ENCODE measurements around the gene FZD10. TPM values are rescaled to one million over a fixed set of nuclear protein-coding genes. Genes with fewer than 3 reads are reported as not detected.

FZD10 gene
- total and polyA plus RNA-seq, 4 donors: 0.72 to 1.7 (median 0.99) TPM

DNA sequence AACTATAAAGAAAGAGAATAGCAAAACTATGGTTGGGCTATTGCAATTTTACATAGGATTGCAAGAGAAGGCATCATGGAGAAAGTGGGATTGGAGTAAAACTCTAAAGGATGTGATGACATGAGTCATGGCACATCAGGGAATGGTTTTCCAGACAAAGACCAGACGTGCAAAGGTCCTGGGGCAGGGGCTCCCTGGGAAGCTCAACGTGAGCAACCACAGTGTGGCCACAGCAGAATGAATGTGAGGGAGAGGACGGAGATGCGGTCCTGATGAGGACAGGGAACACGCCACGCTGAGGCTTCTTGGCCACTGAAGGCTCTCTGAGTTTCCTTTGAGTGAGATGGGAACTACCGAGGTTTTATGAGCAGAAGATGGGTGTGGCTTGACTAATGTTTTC lies 38.2 kb downstream of the FZD10 start:
- no peak overlapping the region for H3K4me3 ChIP-seq (ENCODE audit: low read length in 2 of 2)
- intact Hi-C loops (cut with DNase I): no loop called here
- H3K36me3 ChIP-seq (ENCODE audit: control insufficient read depth in 1 of 2, insufficient read depth in 2 of 2, low read length in 1 of 2): no peaks in the 10 kb centered on the region
- 84 to 86% methylated on average over 7 of the region's 7 CpGs for WGBS, 2 donors
- H3K9me3 ChIP-seq (ENCODE audit: control insufficient read depth, low read length): peaks cover 4% of the 10 kb centered on the region
- ATAC-seq (ENCODE audit: low FRiP score): no peak
- no peaks in the 10 kb centered on the region for H3K27me3 ChIP-seq (ENCODE audit: control insufficient read depth in 1 of 2, insufficient read depth in 2 of 2, low read length in 1 of 2)
- DNase-seq: no peak
- no peaks in the 10 kb centered on the region for H3K4me1 ChIP-seq (ENCODE audit: control insufficient read depth in 1 of 2, insufficient read depth in 2 of 2, low read length in 2 of 2)
- no peak overlapping the region for H3K27ac ChIP-seq (ENCODE audit: low read depth in 1 of 2, low read length in 2 of 2)

DNA sequence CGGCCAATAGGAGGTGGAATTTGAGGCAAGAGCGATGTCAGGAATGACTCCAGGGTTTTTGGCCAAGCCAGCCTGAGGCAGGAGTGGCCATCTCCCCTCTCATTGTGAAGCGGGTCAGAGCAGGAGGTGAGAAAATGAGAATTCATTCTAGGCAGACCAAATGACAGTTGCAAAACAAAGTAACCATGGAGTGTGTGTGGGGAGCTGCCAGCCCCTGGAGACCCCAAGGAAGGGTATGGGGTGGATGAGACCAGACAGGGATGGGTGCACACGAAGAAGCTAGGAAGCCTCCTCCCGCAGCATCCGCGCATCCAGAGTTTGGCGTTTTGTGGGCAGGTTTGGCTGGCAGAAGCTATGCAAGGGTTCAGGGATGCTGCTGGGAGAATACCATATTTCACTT lies 38.8 kb downstream of the FZD10 start:
- H3K36me3 ChIP-seq (ENCODE audit: control insufficient read depth in 1 of 2, insufficient read depth in 2 of 2, low read length in 1 of 2): no peaks in the 10 kb centered on the region
- no peaks in the 10 kb centered on the region for H3K27me3 ChIP-seq (ENCODE audit: control insufficient read depth in 1 of 2, insufficient read depth in 2 of 2, low read length in 1 of 2)
- WGBS, 2 donors: 93 to 94% methylated on average over 8 of the region's 8 CpGs
- H3K9me3 ChIP-seq (ENCODE audit: control insufficient read depth, low read length): peaks cover 4% of the 10 kb centered on the region
- H3K4me3 ChIP-seq (ENCODE audit: low read length in 2 of 2): no peak overlapping the region
- no peaks in the 10 kb centered on the region for H3K4me1 ChIP-seq (ENCODE audit: control insufficient read depth in 1 of 2, insufficient read depth in 2 of 2, low read length in 2 of 2)
- intact Hi-C loops (cut with DNase I): no loop called here
- DNase-seq (no peak), ATAC-seq (ENCODE audit: low FRiP score) (no peak)
- H3K27ac ChIP-seq (ENCODE audit: low read depth in 1 of 2, low read length in 2 of 2): no peak overlapping the region

DNA sequence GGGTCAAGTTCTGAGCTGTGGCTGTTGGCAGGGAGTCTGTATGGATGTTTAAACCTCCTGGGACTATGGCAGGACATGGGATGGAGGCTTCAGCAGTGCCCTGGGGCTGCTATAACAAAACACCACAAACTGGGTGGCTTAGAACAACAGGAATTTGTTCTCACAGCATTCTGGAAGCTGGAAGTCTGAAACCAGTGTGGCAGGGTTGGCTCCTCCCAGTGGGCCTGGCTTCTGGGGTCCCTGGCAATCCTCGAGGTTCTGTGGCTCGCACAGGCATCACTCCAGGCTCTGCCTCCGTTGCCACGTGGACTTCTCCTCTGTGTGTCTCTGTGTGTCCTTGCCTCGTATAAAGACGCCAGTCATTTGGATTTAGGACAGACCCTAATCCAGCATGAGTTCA lies 39.9 kb downstream of the FZD10 start:
- intact Hi-C loops (cut with DNase I): no loop called here
- WGBS, 2 donors: 65 to 71% methylated on average over 6 of the region's 6 CpGs
- H3K27ac ChIP-seq (ENCODE audit: low read depth in 1 of 2, low read length in 2 of 2): no peak overlapping the region
- H3K9me3 ChIP-seq (ENCODE audit: control insufficient read depth, low read length): peaks cover 4% of the 10 kb centered on the region
- peak in 1 of 2 donors; percentile 32 for DNase-seq
- H3K4me3 ChIP-seq (ENCODE audit: low read length in 2 of 2): no peak overlapping the region
- no peak for ATAC-seq (ENCODE audit: low FRiP score)
- H3K27me3 ChIP-seq (ENCODE audit: control insufficient read depth in 1 of 2, insufficient read depth in 2 of 2, low read length in 1 of 2): no peaks in the 10 kb centered on the region
- no peaks in the 10 kb centered on the region for H3K4me1 ChIP-seq (ENCODE audit: control insufficient read depth in 1 of 2, insufficient read depth in 2 of 2, low read length in 2 of 2)
- no peaks in the 10 kb centered on the region for H3K36me3 ChIP-seq (ENCODE audit: control insufficient read depth in 1 of 2, insufficient read depth in 2 of 2, low read length in 1 of 2)

DNA sequence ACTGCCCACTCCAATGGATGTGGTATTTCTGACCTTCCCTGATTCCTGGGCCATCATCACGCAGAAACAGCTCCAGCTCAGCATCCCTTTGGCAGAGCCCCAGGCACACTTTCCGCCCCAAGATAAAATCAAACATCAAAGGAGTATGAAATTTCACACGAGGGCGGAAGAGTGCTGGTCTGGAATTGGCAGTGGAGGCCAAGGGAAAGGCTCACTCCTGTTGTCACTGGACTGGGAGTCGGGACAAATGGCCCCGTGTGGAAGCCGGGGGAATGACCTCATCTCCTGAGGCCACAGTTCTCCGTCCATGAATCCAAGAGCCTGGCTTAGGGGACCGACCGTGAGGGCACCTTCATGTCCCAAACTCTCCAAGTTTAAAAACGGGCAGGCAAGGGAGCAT lies 40.9 kb downstream of the FZD10 start:
- H3K4me1 ChIP-seq (ENCODE audit: control insufficient read depth in 1 of 2, insufficient read depth in 2 of 2, low read length in 2 of 2): no peaks in the 10 kb centered on the region
- no peak for DNase-seq
- intact Hi-C loops (cut with DNase I): no loop called here
- 23 to 33% methylated on average over 11 of the region's 11 CpGs for WGBS, 2 donors
- no peaks in the 10 kb centered on the region for H3K36me3 ChIP-seq (ENCODE audit: control insufficient read depth in 1 of 2, insufficient read depth in 2 of 2, low read length in 1 of 2)
- H3K27ac ChIP-seq (ENCODE audit: low read depth in 1 of 2, low read length in 2 of 2): no peak overlapping the region
- no peak overlapping the region for H3K4me3 ChIP-seq (ENCODE audit: low read length in 2 of 2)
- no peak for ATAC-seq (ENCODE audit: low FRiP score)
- H3K9me3 ChIP-seq (ENCODE audit: control insufficient read depth, low read length): peaks cover 4% of the 10 kb centered on the region
- H3K27me3 ChIP-seq (ENCODE audit: control insufficient read depth in 1 of 2, insufficient read depth in 2 of 2, low read length in 1 of 2): no peaks in the 10 kb centered on the region

DNA sequence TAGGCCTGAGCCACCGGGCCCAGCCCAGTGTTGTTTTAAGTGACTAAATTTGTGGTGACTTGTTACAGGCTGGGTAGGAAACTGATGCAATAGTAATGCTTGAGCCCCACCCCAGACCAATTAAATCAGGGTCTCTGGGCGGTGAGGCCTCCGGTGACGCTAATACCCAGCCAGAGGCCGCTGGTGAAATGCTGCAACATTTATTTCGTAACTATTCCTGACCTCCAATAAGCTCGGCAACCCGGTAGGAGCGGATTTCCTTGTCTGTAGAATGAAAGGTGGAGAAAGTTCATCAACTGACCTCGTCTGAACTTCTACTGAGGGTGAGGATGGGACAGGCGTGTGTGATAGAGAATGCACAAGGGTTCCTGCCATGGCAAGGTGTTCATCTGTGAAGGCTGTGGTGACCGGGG lies 42.3 kb downstream of the FZD10 start:
- ATAC-seq (ENCODE audit: low FRiP score): no peak
- Histone ChIP-seq H3K4me1 (ENCODE audit: control insufficient read depth in 1 of 2, insufficient read depth in 2 of 2, low read length in 2 of 2) (no peaks in the 10 kb centered on the region), H3K36me3 (ENCODE audit: control insufficient read depth in 1 of 2, insufficient read depth in 2 of 2, low read length in 1 of 2) (no peaks in the 10 kb centered on the region), H3K27ac (ENCODE audit: low read depth in 1 of 2, low read length in 2 of 2) (no peak overlapping the region), H3K9me3 (ENCODE audit: control insufficient read depth, low read length) (peaks cover 7% of the 10 kb centered on the region), H3K4me3 (ENCODE audit: low read length in 2 of 2) (no peak overlapping the region), H3K27me3 (ENCODE audit: control insufficient read depth in 1 of 2, insufficient read depth in 2 of 2, low read length in 1 of 2) (no peaks in the 10 kb centered on the region)
- DNase-seq: no peak
- intact Hi-C loops (cut with DNase I): no loop called here
- WGBS, 2 donors: 83 to 88% methylated on average over 12 of the region's 12 CpGs

DNA sequence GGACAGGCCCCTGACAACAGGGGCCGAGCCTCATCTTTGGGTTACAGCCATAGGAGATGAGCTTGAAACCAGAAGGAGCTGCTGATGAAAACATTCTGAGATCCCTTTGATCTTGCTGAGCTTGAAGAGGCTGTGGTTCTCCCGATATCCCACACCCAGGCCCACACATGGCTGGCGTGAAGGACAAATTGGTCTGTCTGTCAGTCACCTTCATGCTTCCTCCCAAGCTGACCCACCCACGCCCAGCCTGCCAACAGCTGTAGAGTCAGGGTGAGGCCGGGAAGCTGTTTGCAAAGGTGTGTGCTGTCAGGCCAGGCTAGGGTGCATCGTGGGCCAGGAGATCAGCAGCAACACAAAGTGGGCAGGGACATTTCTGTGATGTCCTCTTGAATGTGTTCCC lies 43.2 kb downstream of the FZD10 start:
- 56 to 74% methylated on average over 6 of the region's 6 CpGs for WGBS, 2 donors
- H3K4me1 ChIP-seq (ENCODE audit: control insufficient read depth in 1 of 2, insufficient read depth in 2 of 2, low read length in 2 of 2): no peaks in the 10 kb centered on the region
- peaks cover 7% of the 10 kb centered on the region for H3K9me3 ChIP-seq (ENCODE audit: control insufficient read depth, low read length)
- no peak overlapping the region for H3K4me3 ChIP-seq (ENCODE audit: low read length in 2 of 2)
- no peak for ATAC-seq (ENCODE audit: low FRiP score)
- DNase-seq: no peak
- intact Hi-C loops (cut with DNase I): no loop called here
- no peak overlapping the region for H3K27ac ChIP-seq (ENCODE audit: low read depth in 1 of 2, low read length in 2 of 2)
- no peaks in the 10 kb centered on the region for H3K36me3 ChIP-seq (ENCODE audit: control insufficient read depth in 1 of 2, insufficient read depth in 2 of 2, low read length in 1 of 2)
- H3K27me3 ChIP-seq (ENCODE audit: control insufficient read depth in 1 of 2, insufficient read depth in 2 of 2, low read length in 1 of 2): no peaks in the 10 kb centered on the region

DNA sequence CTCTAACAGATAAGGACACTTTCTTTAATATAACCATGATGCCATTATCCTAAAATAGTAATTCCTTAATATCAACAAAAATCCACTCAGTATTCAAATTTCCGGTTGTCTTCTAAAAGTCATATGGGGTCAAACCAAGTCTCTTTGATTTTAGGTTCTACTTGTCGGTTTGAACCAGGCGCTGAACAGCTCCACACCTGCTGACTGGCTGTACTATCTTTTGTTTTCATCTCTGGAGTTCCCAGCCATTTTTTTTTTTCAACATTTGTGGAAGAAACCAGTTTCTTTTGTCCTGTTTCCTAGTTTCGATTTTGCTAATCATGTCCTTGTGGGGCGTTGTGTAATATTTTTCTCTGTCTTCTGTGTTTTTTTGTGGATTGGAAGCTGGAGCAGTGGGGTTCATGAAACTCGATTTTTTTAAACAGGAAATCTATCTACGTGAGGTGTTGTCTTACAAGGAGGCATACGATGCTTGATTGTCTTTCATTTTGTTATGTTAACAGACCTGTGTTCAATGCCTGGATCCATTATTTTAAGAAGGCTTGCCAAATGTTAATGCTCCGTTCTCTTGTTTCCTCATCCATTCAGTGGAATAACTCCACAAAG lies 50.2 kb downstream of the FZD10 start:
- Histone ChIP-seq H3K4me3 (ENCODE audit: low read length in 2 of 2) (no peak overlapping the region), H3K27ac (ENCODE audit: low read depth in 1 of 2, low read length in 2 of 2) (no peak overlapping the region), H3K27me3 (ENCODE audit: control insufficient read depth in 1 of 2, insufficient read depth in 2 of 2, low read length in 1 of 2) (no peaks in the 10 kb centered on the region), H3K4me1 (ENCODE audit: control insufficient read depth in 1 of 2, insufficient read depth in 2 of 2, low read length in 2 of 2) (no peaks in the 10 kb centered on the region), H3K9me3 (ENCODE audit: control insufficient read depth, low read length) (peaks cover 6% of the 10 kb centered on the region), H3K36me3 (ENCODE audit: control insufficient read depth in 1 of 2, insufficient read depth in 2 of 2, low read length in 1 of 2) (no peaks in the 10 kb centered on the region)
- ATAC-seq (ENCODE audit: low FRiP score) (no peak), DNase-seq (no peak)
- intact Hi-C loops (cut with DNase I): no loop called here
- WGBS, 2 donors: 35% methylated on average over 9 of the region's 9 CpGs

DNA sequence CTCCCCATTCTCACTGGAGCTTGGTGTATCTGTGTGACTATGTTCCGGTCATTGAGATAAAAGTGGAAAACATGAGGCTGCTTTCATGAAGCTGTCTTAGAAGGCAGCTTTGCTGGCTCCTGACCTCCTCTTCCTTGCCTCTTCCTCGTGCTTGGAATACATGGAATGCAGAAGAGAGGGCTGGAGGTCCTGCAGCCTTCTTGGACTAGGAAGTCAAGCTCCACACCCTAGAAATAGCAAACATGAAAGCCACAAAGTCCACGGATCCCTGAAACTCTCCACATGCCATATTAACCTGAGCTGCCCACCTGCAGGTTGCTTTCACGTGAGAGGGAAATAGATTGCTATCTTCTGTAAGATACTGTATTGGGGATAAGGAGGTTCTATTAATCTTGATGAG lies 51.0 kb downstream of the FZD10 start:
- Histone ChIP-seq H3K4me1 (ENCODE audit: control insufficient read depth in 1 of 2, insufficient read depth in 2 of 2, low read length in 2 of 2) (no peaks in the 10 kb centered on the region), H3K27ac (ENCODE audit: low read depth in 1 of 2, low read length in 2 of 2) (no peak overlapping the region), H3K9me3 (ENCODE audit: control insufficient read depth, low read length) (peaks cover 6% of the 10 kb centered on the region), H3K4me3 (ENCODE audit: low read length in 2 of 2) (no peak overlapping the region), H3K27me3 (ENCODE audit: control insufficient read depth in 1 of 2, insufficient read depth in 2 of 2, low read length in 1 of 2) (no peaks in the 10 kb centered on the region), H3K36me3 (ENCODE audit: control insufficient read depth in 1 of 2, insufficient read depth in 2 of 2, low read length in 1 of 2) (no peaks in the 10 kb centered on the region)
- ATAC-seq (ENCODE audit: low FRiP score) (no peak), DNase-seq (no peak)
- intact Hi-C loops (cut with DNase I): no loop called here
- WGBS, 2 donors: 80 to 82% methylated on average over 4 of the region's 4 CpGs

DNA sequence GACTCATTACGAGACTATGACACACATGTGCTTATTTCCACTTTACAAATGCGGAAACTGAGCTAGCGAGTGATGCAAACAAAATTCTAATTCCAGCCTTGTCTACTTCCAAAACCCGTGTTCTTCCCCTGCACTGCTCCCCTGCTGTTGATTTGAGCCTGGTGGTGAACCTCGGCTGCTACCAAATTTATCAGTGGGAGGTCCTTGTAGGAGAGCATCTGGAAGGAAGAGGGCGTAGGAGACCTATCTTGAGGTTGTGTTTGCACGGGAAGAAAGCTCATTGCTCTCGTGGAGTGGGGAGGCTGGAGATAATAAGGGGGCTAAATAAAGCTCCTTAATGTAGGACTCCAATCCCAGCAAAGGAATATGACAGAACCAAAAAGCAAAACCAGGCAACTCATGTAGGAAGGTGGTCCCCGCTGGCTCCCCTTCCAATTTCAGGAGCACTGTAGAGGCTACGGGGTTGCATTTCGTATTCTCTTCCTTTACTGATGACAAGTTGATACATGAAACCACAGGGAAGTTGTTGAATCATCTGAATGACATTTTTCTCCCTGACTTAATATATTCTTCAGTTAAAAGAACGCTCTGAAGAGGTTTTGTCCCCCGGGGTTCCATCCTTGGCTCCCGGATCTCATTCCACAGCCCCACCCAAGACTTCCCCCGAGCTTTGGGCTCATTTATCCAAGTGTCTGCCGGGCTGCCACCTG lies 52.6 kb downstream of the FZD10 start:
- no peak overlapping the region for H3K27ac ChIP-seq (ENCODE audit: low read depth in 1 of 2, low read length in 2 of 2)
- no peaks in the 10 kb centered on the region for H3K4me1 ChIP-seq (ENCODE audit: control insufficient read depth in 1 of 2, insufficient read depth in 2 of 2, low read length in 2 of 2)
- H3K36me3 ChIP-seq (ENCODE audit: control insufficient read depth in 1 of 2, insufficient read depth in 2 of 2, low read length in 1 of 2): no peaks in the 10 kb centered on the region
- 45 to 47% methylated on average over 16 of the region's 16 CpGs for WGBS, 2 donors
- DNase-seq: no peak
- peaks cover 4% of the 10 kb centered on the region for H3K9me3 ChIP-seq (ENCODE audit: control insufficient read depth, low read length)
- H3K4me3 ChIP-seq (ENCODE audit: low read length in 2 of 2): no peak overlapping the region
- no peaks in the 10 kb centered on the region for H3K27me3 ChIP-seq (ENCODE audit: control insufficient read depth in 1 of 2, insufficient read depth in 2 of 2, low read length in 1 of 2)
- intact Hi-C loops (cut with DNase I): no loop called here
- no peak for ATAC-seq (ENCODE audit: low FRiP score)

All from aorta (tissue), 5 donors.